ENCODE results near the gene CSH1. TPM values are rescaled to one million over a fixed set of nuclear protein-coding genes. Genes with fewer than 3 reads are reported as not detected.
"Not testable (repeated sequence)": the region's sequence is repeated elsewhere in the genome, so short reads cannot be mapped to it uniquely, and the experiment has no call there.

The CSH1 gene
- total RNA-seq, 1 donor from 2014 or later: not detected

DNA sequence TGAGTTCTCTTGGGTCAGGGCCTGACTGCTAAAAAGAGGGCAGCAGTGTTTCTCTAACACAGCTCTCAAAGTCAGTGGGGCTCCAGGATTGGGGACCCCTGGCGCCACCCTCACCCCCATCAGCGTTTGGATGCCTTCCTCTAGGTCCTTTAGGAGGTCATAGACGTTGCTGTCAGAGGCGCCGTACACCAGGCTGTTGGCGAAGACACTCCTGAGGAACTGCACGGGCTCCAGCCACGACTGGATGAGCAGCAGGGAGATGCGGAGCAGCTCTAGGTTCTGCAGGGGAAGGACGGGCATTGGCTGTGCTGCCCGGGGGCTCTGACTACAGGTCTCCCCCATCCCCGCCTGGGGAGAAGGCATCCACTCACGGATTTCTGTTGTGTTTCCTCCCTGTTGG lies 21.3 kb upstream of the CSH1 start:
- Histone ChIP-seq H3K4me3 (ENCODE audit: low read depth, low read length) (no peak overlapping the region), H3K27me3 (ENCODE audit: control insufficient read depth, insufficient read depth, low read length) (peaks cover 5% of the 10 kb centered on the region), H3K36me3 (ENCODE audit: control insufficient read depth, insufficient read depth, low read length) (no peaks in the 10 kb centered on the region)
- DNase-seq (ENCODE audit: low read depth): no peak
- TF ChIP-seq, protein P1, sequence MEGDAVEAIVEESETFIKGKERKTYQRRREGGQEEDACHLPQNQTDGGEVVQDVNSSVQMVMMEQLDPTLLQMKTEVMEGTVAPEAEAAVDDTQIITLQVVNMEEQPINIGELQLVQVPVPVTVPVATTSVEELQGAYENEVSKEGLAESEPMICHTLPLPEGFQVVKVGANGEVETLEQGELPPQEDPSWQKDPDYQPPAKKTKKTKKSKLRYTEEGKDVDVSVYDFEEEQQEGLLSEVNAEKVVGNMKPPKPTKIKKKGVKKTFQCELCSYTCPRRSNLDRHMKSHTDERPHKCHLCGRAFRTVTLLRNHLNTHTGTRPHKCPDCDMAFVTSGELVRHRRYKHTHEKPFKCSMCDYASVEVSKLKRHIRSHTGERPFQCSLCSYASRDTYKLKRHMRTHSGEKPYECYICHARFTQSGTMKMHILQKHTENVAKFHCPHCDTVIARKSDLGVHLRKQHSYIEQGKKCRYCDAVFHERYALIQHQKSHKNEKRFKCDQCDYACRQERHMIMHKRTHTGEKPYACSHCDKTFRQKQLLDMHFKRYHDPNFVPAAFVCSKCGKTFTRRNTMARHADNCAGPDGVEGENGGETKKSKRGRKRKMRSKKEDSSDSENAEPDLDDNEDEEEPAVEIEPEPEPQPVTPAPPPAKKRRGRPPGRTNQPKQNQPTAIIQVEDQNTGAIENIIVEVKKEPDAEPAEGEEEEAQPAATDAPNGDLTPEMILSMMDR (IDR thresholded peaks at IDR 0.05; ENCODE audit: insufficient read depth, low read length, severe bottlenecking): no peak
- no peak for FAIRE-seq

DNA sequence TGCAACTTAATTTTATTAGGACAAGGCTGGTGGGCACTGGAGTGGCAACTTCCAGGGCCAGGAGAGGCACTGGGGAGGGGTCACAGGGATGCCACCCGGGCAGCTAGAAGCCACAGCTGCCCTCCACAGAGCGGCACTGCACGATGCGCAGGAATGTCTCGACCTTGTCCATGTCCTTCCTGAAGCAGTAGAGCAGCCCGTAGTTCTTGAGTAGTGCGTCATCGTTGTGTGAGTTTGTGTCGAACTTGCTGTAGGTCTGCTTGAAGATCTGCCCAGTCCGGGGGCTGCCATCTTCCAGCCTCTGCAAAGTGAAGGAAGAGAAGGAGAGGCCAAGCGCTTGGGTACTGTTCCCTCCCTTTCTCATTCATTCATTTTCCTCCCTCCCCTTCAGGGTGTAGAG lies 20.8 kb upstream of the CSH1 start:
- FAIRE-seq; H3K36me3 ChIP-seq (ENCODE audit: control insufficient read depth, insufficient read depth, low read length); H3K4me3 ChIP-seq (ENCODE audit: low read depth, low read length); DNase-seq (ENCODE audit: low read depth); H3K27me3 ChIP-seq (ENCODE audit: control insufficient read depth, insufficient read depth, low read length): not testable (repeated sequence)

DNA sequence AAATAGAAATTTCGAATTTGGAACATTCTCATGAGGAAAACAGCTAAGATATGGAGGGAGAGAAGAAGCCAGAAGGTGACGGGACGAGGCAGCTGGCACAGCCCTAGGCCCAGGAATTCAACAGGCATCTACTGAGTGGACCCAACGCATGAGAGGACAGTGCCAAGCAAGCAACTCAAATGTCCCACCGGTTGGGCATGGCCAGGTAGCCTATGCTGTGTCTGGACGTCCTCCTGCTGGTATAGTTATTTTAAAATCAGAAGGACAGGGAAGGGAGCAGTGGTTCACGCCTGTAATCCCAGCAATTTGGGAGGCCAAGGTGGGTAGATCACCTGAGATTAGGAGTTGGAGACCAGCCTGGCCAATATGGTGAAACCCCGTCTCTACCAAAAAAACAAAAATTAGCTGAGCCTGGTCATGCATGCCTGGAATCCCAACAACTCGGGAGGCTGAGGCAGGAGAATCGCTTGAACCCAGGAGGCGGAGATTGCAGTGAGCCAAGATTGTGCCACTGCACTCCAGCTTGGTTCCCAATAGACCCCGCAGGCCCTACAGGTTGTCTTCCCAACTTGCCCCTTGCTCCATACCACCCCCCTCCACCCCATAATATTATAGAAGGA lies 20.3 kb upstream of the CSH1 start:
- TF ChIP-seq, protein P1 (IDR thresholded peaks at IDR 0.05; ENCODE audit: insufficient read depth, low read length, severe bottlenecking): no peak
- no peaks in the 10 kb centered on the region for H3K36me3 ChIP-seq (ENCODE audit: control insufficient read depth, insufficient read depth, low read length)
- H3K27me3 ChIP-seq (ENCODE audit: control insufficient read depth, insufficient read depth, low read length): peaks cover 7% of the 10 kb centered on the region
- FAIRE-seq (no peak), DNase-seq (ENCODE audit: low read depth) (no peak)
- no peak overlapping the region for H3K4me3 ChIP-seq (ENCODE audit: low read depth, low read length)

DNA sequence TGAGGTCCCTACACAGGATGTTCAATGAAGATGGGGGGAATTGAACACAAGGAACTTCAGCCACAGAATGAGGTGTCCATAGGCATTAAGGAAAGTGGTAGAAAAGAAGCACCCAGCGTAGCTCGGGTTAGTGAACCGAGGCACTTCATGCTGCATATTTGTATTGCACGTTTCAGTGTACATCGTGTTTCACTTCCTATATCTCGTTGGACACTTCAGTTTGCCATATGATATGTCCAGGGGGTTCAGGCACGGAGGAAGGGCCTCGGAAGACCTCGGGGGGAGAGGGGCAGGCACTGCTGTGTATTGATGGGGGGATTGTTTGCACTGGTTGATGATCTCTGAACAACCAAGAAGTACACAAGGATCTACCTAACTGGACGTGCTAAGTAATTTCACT lies 19.4 kb upstream of the CSH1 start:
- H3K27me3 ChIP-seq (ENCODE audit: control insufficient read depth, insufficient read depth, low read length); H3K36me3 ChIP-seq (ENCODE audit: control insufficient read depth, insufficient read depth, low read length); DNase-seq (ENCODE audit: low read depth); H3K4me3 ChIP-seq (ENCODE audit: low read depth, low read length); FAIRE-seq: not testable (repeated sequence)

DNA sequence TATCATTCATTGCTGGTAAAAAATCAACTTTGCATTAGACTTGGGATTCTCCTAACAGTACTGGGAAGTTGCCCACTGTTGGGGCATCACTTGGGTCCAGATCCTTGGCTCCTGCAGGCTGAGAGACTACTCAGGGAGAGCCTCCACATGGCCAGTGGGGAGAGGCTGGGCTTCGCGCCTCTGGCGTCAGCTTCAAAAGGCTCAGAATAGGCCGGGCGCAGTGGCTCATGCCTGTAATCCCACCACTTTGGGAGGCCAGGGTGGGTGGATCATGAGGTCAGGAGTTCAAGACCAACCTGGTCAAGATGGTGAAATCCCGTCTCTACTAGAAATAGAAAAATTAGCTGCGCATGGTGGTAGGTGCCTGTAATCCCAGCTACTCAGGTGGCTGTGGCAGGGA lies 18.1 kb upstream of the CSH1 start:
- Histone ChIP-seq H3K27me3 (ENCODE audit: control insufficient read depth, insufficient read depth, low read length) (peaks cover 8% of the 10 kb centered on the region), H3K36me3 (ENCODE audit: control insufficient read depth, insufficient read depth, low read length) (no peaks in the 10 kb centered on the region), H3K4me3 (ENCODE audit: low read depth, low read length) (no peak overlapping the region)
- no peak for DNase-seq (ENCODE audit: low read depth)
- TF ChIP-seq, protein P1 (IDR thresholded peaks at IDR 0.05; ENCODE audit: insufficient read depth, low read length, severe bottlenecking): no peak
- FAIRE-seq: no peak

DNA sequence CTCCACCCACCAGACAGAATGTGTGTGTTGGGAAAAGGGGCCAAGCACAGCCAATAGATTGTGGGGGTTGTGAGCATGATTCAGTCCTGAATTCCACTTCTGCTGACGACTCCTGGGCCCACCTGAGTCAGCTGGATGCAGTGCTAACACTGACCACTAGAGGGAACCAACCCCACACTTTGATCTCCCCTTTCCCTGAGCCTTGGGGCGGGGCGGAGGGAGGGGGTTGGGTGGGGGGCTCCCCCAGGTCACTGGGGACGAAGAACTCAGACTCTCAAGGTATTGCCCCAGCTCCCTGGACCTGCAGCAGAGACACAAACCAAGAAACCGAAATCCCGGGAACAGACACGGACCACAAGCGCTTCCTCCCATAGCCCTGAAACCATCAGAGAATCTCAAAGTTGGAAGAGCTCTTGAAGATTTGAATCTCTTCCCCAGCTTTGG lies 15.3 kb upstream of the CSH1 start:
- TF ChIP-seq, protein P1 (IDR thresholded peaks at IDR 0.05; ENCODE audit: insufficient read depth, low read length, severe bottlenecking): peak; percentile 76
- H3K27me3 ChIP-seq (ENCODE audit: control insufficient read depth, insufficient read depth, low read length): peaks cover 6% of the 10 kb centered on the region
- no peak for FAIRE-seq
- DNase-seq (ENCODE audit: low read depth): peak; percentile 29
- no peaks in the 10 kb centered on the region for H3K36me3 ChIP-seq (ENCODE audit: control insufficient read depth, insufficient read depth, low read length)
- H3K4me3 ChIP-seq (ENCODE audit: low read depth, low read length): no peak overlapping the region

DNA sequence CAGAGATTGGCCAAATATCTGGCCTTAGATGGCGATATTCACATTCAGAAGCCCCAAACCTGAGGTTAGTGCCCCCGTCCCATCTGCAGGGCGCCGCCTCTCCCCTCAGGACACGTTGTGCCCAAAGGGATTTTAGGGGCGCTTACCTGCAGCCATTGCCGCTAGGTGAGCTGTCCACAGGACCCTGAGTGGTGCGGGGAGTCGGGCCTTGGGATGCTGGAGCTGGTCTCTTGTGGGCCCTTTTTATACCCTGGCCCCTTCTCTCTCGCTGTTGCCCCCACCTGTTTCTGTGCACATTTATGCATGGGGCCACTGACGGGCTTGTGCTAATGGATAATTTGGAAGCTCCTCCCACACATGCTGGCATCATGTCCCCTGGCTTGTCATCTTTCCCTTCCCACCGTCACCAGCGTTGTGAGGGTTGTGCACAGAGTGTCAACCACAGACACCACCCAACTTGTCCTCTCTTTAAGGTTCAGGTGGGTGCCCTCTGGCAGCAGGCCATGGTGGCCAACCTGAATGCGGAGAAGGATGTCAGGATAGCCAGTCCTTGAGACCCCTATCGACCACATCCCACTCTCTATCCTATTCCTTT lies 14.8 kb upstream of the CSH1 start, which contains the start of gene CSHL1:
TSS of gene CSHL1 (minus strand) at position 218 of the 595 bp plus-strand sequence. CDS start at position 156, 62 bp downstream.
- peaks cover 6% of the 10 kb centered on the region for H3K27me3 ChIP-seq (ENCODE audit: control insufficient read depth, insufficient read depth, low read length)
- H3K4me3 ChIP-seq (ENCODE audit: low read depth, low read length): no peak within 1 kb of the TSS
- DNase-seq (ENCODE audit: low read depth): no peak
- FAIRE-seq: no peak
- H3K36me3 ChIP-seq (ENCODE audit: control insufficient read depth, insufficient read depth, low read length): no peaks in the 10 kb centered on the region
- TF ChIP-seq, protein P1 (IDR thresholded peaks at IDR 0.05; ENCODE audit: insufficient read depth, low read length, severe bottlenecking): no peak
